Ecto neural progenitor cell (in vitro differentiated cells): ENCODE measurements around the gene GALNT2.

Experiments
- DNase-seq: peaks from one replicate; pipeline ENCODE4 v3.0.0-alpha.2; 2018; ENCODE audit warnings: low spot score

Gene GALNT2

DNA sequence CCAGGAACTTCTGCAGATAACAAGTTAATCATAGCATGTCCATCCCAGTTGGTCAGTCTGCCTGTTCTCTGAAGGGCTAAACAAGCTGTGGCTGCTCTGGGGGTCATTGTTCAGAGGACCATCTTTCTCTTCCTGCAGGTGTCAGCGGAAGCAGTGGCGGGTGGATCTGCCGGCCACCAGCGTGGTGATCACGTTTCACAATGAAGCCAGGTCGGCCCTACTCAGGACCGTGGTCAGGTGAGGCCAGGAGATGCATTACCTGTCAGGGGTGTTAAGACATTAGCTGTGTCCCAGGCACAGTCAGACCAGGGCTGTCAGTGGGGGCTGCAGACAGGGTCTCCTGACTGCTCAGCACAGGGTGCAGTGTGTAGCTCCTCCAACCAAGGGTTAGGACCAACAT is 168.8 kb downstream of the GALNT2 start:
- no peak for DNase-seq

DNA sequence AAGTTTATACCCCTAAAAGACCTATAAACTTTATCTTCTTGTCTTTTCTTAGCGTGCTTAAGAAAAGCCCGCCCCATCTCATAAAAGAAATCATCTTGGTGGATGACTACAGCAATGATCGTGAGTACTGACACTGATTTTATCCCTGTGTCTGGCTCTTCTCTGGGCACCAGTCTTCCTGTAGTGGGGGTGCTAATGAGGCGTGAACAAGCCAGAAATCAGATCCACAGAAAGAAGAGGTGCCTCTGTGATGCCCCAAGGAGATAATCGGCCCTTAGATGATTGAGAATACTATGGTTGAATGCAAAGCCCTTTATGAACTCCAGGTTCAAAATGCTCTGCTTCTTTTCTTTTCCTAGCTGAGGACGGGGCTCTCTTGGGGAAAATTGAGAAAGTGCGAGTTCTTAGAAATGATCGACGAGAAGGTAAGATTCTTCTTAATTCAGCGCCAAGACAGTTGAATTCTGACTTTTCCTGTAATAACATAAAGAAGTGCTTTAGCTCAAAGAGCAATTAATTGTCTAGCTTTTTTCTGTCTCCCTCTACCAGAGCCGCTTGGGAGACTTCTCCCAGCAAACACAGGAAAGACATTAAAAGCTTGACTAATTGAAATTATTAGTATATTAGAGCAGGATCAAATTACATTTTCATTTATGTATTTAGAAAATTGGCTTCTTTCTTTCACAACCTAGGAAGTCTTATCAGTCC is 169.4 kb downstream of the GALNT2 start:
- DNase-seq = no peak

DNA sequence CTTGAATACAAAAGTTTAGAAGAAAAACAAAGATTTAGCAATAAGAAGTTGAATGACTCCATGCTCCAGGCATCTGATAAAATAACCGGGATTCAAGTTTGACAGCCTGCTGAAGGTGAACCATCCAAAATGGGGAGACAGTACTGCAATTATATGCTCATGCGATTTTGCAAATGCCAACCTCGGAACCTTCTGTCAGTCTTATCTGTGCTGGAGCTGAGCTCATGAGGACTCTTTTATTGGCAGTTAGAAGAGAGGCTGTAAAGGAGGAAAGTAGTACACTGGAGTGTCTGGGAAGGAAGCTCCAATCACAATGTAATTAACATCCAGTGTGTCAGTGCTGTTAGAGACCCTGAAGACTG is 170.0 kb downstream of the GALNT2 start:
- no peak for DNase-seq

DNA sequence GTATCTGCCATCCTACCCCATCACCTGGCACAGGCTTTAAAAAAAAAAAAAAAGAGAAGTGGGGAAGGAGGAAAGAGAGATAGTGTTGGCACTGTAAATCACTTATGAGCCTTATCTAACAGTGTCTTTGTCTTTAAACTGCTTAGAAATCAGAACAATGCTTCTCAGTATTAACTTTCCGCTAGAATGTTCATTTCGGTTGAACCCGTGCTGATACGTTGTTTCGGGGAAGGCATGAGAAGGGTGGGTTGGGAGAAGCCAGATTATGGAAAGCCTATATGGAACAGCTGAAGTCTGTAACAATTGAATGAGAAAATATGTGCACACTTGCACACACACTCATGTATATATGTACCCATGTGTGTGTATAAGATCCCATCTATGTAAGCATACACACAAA is 170.8 kb downstream of the GALNT2 start:
- no peak for DNase-seq

DNA sequence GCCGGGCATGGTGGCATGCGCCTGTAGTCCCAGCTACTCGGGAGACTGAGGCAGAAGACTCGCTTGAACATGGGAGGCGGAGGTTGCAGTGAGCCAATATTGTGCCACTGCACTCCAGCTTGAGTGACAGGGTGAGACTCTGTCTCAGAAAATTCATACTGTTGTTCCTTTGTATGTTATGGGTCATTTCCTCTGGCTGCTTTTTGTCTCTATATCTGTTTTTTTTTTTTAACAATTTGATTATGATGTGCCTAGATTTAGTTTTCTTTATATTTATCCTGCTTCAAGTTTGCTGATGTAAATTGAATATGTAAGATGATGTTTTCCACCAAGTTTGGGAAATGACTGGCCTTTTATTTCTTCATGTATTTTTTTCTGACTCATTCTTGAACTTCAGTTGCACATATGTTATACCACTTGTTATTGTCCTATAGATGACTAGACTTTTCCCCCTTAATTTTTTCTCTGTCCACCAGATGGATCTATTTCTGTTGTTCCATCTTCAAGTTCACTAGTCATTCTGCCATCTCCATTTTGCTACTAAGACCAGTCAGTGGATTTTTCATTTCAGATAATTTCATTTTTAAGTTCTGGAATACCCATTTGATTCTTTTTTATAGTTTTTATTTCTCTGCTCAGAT is 173.5 kb downstream of the GALNT2 start:
- DNase-seq = no peak

DNA sequence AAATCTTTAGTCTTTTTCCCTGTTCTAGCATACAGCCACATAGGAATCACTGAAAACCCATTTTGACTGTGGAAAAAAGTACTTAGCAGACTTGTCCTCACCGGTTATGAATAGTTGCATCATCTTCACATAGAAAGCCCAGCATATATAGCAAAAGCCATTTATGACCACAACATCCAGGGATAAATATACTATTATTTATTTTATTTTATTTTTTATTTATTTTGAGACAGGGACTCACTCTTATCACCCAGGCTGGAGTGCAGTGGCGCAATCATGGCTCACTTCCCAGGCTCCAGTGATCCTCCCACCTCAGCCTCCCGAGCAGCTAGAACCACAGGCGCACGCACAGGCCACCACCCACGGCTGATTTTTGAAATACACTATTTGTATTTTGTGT is 175.3 kb downstream of the GALNT2 start:
- DNase-seq = no peak

DNA sequence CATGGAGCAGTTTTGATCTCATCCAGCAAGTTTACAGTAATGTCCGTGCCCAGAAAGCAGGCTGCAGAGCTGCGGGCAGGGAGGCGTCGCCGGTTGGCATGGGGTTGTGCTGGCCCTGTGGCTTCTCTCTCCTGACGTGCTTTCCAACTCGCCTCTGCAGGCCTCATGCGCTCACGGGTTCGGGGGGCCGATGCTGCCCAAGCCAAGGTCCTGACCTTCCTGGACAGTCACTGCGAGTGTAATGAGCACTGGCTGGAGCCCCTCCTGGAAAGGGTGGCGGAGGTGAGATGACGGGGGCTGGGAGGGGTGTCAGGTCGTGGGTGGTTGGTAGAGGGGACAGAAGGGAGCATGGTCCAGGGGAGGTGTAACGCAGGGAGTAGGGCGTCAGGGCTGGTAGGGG is 176.1 kb downstream of the GALNT2 start:
- no peak for DNase-seq

DNA sequence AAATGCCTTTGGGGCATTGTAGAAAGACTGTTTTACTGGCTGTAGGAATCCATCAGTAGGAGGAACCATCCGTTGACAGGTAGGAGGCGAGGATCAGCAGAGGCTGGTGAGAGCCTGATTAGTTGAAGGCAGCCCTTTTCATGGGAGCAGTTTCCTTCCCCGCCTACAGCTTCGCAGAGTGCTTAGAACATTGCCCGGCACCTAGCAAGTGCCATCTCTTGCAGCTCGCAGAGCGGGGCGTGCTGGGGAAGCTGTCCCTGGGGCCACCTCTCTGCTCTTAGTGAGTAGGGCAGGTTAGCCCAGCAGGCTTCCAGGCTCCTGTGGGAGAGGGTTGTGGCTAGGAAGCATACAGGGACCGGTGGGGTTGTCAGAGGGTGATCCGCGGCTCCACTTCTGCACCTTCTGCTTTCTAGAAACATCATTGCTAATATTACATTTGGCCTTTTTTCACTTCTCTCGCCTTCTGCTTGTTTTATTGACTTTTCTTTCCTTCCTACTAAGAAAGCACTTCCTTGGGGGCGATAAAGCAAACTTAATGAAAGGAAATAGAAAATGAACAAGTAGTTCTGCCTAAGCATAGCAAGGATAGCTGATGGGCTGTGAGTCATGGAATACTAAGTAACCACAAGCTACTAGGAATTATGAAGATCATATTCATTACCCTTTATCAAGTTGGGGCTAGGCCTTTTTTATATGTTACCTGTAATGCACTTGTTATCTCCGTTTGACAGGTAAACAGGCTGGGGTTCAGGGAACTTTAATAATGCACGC is 176.7 kb downstream of the GALNT2 start:
- DNase-seq = no peak

DNA sequence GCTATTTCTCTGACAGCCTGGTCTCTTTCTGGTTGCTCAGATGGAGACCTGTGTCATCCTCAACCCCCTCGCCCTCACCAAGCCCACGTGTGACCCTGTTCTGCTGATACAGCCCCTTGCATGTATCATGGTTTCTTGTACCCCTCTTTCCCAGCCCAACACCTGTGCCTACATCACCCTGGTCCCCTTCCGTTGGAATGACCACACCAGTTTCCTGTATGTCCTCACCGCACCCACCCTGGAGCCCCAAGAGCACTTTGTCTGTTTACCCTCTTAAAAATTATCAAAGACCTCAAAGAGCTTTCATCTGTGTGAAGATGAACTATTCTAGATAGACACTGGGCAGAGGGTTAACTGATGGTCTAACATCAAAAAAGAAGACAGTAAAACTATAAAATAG is 179.5 kb downstream of the GALNT2 start:
- DNase-seq = no peak

DNA sequence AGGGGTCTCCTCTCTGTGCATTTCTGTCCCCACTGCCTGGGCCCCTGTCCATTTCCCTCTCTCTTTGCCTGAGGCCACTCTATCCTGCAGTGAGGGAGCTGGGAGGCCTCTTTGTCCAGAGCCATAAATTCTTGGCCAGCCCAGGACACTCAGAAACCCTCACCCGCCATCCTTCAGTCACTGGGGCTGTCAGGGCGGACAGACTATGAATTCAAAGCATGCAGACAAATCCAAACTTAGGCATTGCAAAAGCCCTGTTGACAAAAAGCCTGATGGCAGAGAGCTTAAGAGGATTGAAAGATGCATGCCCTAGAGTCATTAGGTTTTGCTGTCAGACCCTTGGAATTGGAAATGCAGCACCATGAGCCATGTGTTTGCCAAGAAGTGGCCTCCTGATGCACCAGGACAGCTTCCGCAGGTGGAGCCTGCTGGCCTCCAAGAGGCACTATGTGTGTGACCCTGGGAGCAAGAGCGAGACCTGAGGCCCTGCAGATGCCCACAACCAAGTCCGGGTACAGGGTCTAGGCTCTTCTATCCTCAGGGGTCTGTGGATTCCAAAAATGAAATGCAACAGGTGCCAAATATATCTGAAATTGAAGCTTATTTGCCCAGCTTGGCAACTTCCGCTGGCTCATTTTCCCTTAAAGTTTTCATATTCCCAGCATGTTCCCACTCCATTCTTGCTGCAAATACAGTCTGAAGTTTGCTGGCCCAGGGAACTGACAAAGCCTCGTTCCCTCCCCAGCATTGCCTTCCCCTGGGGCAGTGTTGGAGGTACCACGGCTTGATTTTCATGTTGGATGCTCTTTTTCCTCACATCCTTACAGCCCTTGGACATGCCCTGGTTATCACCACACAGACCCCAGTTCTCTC is 181.2 kb downstream of the GALNT2 start:
- no peak for DNase-seq

DNA sequence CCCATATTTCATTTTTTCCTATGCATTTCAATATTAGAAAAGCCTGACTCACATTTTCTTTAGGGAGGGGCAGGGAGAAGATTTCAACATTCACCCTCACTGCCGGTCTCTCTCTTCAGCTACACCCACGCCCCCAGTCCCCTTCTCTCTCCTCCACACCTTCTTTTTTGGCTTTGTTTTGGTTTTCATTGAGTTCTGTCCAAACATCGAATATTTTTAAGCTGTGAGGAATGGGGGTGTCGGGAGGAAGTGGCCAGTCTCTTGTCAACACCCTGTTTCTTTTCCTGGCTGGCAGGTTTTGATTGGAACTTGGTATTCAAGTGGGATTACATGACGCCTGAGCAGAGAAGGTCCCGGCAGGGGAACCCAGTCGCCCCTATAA is 181.8 kb downstream of the GALNT2 start:
- no peak for DNase-seq

DNA sequence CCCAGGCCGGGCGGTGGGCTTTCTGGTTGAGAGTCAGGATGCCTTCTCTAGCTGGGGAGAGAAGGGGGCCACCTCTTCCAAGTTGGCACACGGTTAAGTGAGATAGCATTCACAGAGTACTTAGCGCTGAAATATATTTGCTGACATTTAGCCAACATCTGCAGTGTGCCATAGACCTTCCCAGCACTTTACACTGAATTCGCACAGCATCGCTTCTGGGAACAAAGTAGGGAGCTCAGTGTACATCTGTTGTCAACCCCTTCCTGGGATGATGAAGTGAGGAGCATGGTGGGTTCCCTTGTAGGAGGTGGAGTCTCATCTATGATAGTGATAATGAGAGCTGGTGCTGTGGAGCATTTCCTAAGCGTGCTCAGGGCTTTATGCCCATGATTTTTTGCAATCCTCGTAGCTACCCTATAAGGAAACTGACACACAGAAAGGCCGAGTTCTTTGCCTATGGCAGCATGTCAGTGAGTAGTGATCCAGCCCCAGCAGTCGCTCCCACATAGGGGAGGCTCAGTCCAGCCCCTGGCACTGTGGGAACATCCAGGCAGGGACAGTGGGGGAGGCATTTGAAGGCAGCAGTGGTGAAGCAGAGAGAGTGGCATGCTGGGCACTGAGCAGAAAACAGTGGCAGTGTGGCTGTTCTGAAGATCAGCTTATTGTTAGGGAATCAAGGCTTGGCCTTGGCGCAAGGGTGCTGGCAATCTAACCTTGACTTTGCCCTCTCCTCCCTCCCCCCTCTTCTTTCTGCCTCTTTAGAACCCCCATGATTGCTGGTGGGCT is 182.8 kb downstream of the GALNT2 start:
- no peak for DNase-seq

DNA sequence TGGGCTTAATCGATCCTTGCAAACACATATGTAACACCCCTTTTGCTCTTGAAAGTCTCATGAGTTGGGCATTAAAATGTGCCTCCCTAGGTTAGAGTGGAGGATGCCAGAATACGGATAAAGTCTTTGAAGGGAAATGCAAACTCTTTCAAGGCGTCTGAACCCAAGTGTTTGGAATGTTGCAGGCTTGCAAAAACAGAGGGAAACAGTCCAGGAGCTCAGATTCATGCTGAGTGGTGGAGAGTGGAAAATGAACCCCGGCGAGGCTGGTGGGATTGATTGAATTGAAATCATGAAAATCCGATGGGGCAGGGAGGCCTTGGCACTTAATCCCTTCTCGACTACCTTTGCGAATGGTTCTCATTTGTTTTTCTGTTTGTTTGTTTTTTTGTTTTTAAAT is 183.6 kb downstream of the GALNT2 start:
- DNase-seq = no peak

DNA sequence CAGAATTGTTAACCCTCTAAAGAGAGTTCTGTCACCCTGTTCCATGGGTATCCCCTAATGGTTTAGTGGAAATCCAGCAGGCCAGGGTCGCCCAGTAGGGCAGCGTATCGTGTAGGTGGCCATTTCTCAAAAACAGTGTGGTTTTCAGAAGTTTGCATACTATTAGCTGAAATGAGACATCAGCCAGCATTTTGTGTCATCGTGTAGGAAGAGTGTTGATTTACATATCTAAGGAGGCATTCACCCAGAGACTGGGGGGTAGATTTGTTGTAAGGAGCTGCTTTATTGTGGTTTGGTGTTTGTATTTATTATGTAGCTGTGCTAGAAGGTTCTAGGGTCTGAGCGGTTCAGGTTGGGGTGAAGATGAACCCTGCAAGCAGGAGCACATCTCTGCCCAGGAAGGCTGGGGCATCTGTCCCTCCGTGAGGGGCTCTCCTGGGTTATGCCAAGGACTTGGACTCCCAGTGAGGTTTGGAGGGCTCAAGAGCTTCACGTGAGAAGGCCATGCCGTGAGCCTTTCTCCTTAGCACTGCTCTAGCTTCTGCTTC is 184.7 kb downstream of the GALNT2 start:
- no peak for DNase-seq

DNA sequence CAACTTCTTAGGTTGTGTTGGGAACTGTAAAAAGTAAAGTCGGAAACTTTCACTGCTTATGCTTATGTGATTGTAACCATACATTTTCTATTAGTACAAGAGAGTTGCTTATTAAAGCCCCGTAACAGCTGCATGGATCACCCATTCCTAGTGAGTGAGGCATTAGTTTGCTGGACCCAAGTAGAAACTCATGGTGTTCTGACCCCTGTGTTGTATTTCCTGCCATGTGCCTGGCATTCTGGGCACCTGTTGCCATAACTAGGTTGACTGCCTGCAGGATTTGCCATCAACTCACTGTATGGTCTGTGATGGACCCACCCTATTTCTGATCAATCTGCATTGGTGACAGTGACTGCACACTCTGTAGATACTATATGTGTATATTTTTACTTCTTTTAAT is 186.1 kb downstream of the GALNT2 start:
- no peak for DNase-seq

DNA sequence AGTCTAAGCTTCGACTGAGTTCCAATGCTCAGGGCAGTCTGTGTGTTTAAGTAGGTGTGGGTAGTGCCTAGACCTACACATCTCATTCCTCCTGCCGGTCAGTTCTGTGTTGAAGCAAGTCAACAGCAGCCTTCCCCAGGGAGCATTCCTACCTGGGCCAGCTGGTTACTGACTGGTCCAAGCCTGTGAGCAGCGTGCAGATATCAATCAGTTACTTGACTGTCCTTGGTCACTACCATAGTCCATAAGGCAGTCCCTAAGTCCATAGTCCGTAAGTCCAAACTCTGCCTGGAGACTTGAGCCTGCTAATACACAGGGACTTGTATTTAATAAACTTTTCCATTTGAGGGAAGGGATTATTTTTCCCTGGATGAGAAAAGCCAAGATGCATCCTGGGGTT is 187.2 kb downstream of the GALNT2 start:
- no peak for DNase-seq

DNA sequence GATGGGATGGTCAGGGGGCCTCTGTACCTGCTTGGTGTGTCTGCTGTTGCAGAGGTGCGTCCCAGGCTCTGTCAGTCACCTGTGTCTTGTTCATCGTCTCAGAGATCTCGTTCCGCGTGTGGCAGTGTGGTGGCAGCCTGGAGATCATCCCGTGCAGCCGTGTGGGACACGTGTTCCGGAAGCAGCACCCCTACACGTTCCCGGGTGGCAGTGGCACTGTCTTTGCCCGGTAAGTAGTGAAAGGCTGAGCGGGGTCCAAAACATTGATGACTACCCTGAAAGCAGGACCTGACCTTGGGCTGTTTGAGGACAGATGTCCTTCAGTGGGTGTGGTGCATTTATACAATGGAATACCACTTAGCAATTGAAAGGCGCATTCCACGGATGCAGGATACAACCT is 188.1 kb downstream of the GALNT2 start:
- DNase-seq = no peak

DNA sequence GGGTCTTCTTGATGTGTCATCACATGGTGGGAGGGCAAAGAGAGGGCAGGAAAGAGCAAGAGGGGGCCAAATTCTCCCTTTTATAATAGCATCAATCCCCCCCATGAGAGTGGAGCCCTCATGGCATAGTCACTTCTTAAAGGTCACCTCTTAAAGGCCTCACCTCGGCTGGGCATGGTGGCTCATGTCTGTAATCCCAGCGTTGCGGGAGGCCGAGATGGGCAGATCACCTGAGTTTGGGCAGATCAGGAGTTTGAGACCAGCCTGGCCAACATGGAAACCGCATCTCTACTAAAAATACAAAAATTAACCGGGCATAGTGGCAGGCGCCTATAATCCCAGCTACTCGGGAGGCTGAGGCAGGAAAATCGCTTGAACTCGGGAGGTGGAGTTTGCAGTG is 189.0 kb downstream of the GALNT2 start:
- no peak for DNase-seq

DNA sequence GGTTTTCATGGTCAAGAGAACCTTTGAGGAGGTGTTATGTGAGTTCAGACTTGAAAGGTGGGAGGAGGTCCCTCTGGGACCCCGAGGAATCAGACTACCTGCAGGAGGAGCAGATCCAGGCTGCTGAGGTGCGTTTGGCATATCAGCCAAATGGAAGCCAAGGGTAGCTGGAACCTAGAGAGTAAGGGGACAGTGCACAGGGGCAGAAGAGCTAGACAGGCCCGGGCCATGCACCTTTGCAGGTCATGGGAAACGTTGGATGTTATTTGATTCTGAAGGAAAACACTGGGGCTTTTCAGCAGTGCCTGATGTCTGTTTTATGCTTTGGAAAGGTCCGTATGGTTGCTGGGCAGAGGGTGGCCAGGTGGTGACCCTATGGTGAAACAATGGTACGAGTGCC is 189.9 kb downstream of the GALNT2 start:
- DNase-seq = no peak

DNA sequence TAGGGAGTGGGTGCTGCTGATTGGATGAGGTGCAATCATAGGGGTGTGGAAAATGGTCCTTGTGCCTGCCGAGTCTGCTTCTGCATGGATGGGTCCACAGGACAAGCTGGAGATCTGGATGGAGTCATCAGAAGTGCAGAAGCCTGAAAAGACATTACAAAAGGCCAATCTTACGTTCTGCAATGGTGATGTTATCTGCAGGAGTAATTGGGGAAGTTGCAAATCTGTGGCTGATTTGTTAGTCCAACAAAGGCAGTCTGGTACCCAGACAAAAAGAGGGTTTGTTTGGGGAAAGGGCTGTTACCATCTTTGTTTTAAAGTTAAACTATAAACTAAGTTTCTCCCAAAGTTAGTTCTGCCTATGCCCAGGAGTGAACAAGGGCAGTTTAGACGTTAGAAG is 192.6 kb downstream of the GALNT2 start:
- no peak for DNase-seq

DNA sequence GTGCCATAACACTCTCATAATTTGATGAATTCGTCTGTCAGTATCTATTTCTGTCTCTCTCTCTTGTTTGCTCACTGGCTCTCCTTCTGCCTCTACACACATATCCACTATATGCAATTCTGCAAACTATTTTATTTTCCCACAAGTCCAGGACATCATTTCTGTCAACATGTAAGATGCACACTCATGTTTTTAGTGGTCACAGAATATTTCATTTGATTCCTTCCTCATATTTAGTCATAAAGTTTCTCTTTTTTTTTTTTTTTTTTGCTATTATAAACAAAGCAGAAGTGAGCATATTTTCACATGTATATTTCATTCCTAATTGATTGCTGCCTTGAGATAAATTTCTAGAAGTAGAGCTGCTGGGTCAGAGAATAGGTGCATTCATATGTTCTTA is 193.8 kb downstream of the GALNT2 start:
- no peak for DNase-seq
